ENCODE data around the gene MFN2. TPM values are rescaled to one million over a fixed set of nuclear protein-coding genes. Genes with fewer than 3 reads are reported as not detected.
A peak's percentile ranks its signal among the peaks of the same experiment; 100 is the strongest.

MFN2 gene
- total RNA-seq, 4 donors from 2014 or later, result 72.1 to 92.8 (median 75.6) TPM

DNA sequence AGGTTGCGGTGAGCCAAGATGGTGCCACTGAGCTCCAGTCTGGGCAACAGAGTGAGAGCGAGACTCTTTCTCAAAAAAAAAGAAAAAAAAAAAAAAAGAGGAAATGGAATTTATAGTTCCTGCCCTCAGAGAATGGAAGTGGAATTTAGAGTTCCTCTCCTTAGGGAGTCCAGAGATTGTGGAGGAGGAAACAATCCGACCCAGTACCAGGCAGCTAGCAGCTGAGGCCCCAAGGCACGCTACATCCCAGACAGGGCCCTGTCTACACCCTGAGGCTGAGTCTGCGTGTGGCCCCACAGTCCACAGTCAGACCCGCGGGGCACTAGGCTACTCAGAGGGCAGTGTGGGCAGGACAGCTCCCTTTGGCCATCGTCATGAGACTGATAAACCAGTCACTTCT lies 1.9 kb upstream of the MFN2 start:
- TF ChIP-seq EP300 (IDR thresholded peaks at IDR 0.05; ENCODE audit: low read depth), result no peak
- no peak for TF ChIP-seq CTCF (IDR thresholded peaks at IDR 0.05)
- TF ChIP-seq POLR2AphosphoS5 (IDR thresholded peaks at IDR 0.05), result no peak
- TF ChIP-seq POLR2A (IDR thresholded peaks at IDR 0.05), result no peak
- Histone ChIP-seq H3K4me3 (no peak overlapping the region), H3K9me3 (no peaks in the 10 kb centered on the region), H3K27ac (peak overlapping the region in 1 of 4 donors; percentile 96), H3K27me3 (no peaks in the 10 kb centered on the region), H3K4me1 (peaks cover 17 to 37% (median 28%) of the 10 kb centered on the region in 4 donors), H3K36me3 (peaks cover 0 to 13% (median 5%) of the 10 kb centered on the region in 4 donors)
- in situ Hi-C loops (cut with MboI; ENCODE audit: low pct_ligation_motif_present in 1 of 4, low pct_unique_long_range_greater_than_20kb in 1 of 4, low sequenced_read_pairs in 3 of 4), result no loop called here
- DNase-seq, result no peak
- intact Hi-C loops (cut with DNase I; ENCODE audit: low total_unique reads), result no loop called here
- 88 to 92% methylated on average over 2 to 8 of the region's 8 CpGs for WGBS, 2 donors (ENCODE audit: low coverage in 1 of 2)

- 65 to 84% methylated on average over 13 to 29 of the region's 29 CpGs for WGBS, 2 donors (ENCODE audit: low coverage in 1 of 2)
- peak overlapping the region; percentile 96 to 97 (median 96) for H3K27ac ChIP-seq
- peak overlapping the region in 3 of 4 donors; percentile 73 to 95 (median 94) for H3K4me3 ChIP-seq
- TF ChIP-seq POLR2AphosphoS5 (IDR thresholded peaks at IDR 0.05) (no peak), POLR2A (IDR thresholded peaks at IDR 0.05) (peak; percentile 3)
- no peaks in the 10 kb centered on the region for H3K27me3 ChIP-seq
- intact Hi-C loops (cut with DNase I; ENCODE audit: low total_unique reads) (no loop called here), in situ Hi-C loops (cut with MboI; ENCODE audit: low pct_ligation_motif_present in 1 of 4, low pct_unique_long_range_greater_than_20kb in 1 of 4, low sequenced_read_pairs in 3 of 4) (no loop called here)
- peaks cover 22 to 46% (median 37%) of the 10 kb centered on the region in 4 donors for H3K4me1 ChIP-seq
- DNase-seq, result no peak
- H3K36me3 ChIP-seq, result peaks cover 0 to 8% (median 3%) of the 10 kb centered on the region in 4 donors
- H3K9me3 ChIP-seq, result no peaks in the 10 kb centered on the region
These were observed 1.0 kb upstream of the MFN2 start for GRCh38 chr1:11979028-11979850.

DNA sequence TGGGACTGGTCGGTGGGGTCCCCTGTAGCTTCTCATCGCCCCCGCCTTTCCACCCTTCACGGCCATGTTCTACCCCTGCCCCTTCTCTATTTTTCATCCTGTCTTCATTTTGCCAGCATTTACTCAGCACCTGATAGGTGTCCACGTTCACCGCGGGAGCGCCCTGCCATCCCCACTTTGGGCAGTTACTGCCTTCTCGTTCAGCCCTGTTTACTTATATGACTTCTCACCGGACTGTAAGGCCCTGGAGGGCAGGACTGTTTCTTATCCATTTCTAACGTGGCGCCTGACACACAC lies 380 bp downstream of the MFN2 start:
- intact Hi-C loops (cut with DNase I; ENCODE audit: low total_unique reads), result no loop called here
- H3K4me1 ChIP-seq, result peaks cover 22 to 57% (median 43%) of the 10 kb centered on the region in 4 donors
- no peaks in the 10 kb centered on the region for H3K9me3 ChIP-seq
- TF ChIP-seq EP300 (IDR thresholded peaks at IDR 0.05; ENCODE audit: low read depth) (no peak), POLR2AphosphoS5 (IDR thresholded peaks at IDR 0.05) (no peak), CTCF (IDR thresholded peaks at IDR 0.05) (no peak), POLR2A (IDR thresholded peaks at IDR 0.05) (peak; percentile 5)
- H3K27ac ChIP-seq, result peak overlapping the region; percentile 96 to 97 (median 96)
- H3K27me3 ChIP-seq, result no peaks in the 10 kb centered on the region
- peak overlapping the region; percentile 73 to 95 (median 94) for H3K4me3 ChIP-seq
- WGBS, 2 donors (ENCODE audit: low coverage in 1 of 2), result 0 to 1% methylated on average over 2 to 12 of the region's 12 CpGs
- peaks cover 0 to 11% (median 2%) of the 10 kb centered on the region in 4 donors for H3K36me3 ChIP-seq
- in situ Hi-C loops (cut with MboI; ENCODE audit: low pct_ligation_motif_present in 1 of 4, low pct_unique_long_range_greater_than_20kb in 1 of 4, low sequenced_read_pairs in 3 of 4), result no loop called here
- no peak for DNase-seq

GRCh38 chr1:11981378-11982009 lies 1.2 kb downstream of the MFN2 start:
- in situ Hi-C loops (cut with MboI; ENCODE audit: low pct_ligation_motif_present in 1 of 4, low pct_unique_long_range_greater_than_20kb in 1 of 4, low sequenced_read_pairs in 3 of 4), result no loop called here
- Histone ChIP-seq H3K4me1 (peaks cover 22 to 59% (median 44%) of the 10 kb centered on the region in 4 donors), H3K9me3 (no peaks in the 10 kb centered on the region), H3K27ac (peak overlapping the region; percentile 96 to 97 (median 96)), H3K4me3 (peak overlapping the region in 2 of 4 donors; percentile 94 to 95), H3K36me3 (peaks cover 0 to 16% (median 5%) of the 10 kb centered on the region in 4 donors), H3K27me3 (no peaks in the 10 kb centered on the region)
- DNase-seq, result no peak
- intact Hi-C loops (cut with DNase I; ENCODE audit: low total_unique reads), result no loop called here
- whole genome bisulfite sequencing, 2 donors (ENCODE audit: low coverage in 1 of 2), result 84 to 90% methylated on average over 4 to 13 of the region's 13 CpGs
- TF ChIP-seq CTCF (IDR thresholded peaks at IDR 0.05) (no peak), POLR2AphosphoS5 (IDR thresholded peaks at IDR 0.05) (no peak), EP300 (IDR thresholded peaks at IDR 0.05; ENCODE audit: low read depth) (no peak), POLR2A (IDR thresholded peaks at IDR 0.05) (no peak)

All from transverse colon (tissue), 4 donors.